Fibroblast of mammary gland (primary cell): ENCODE measurements around the gene LRIG3.

Experiments used
- DNase-seq: peaks from one replicate; pipeline ENCODE4 v3.0.0-alpha.2; 2010; ENCODE audit warnings: low read depth
- H3K4me3 ChIP-seq: 2 replicates; pipeline ENCODE4 v1.5.1; 2011; ENCODE audit warnings: low read depth, mild to moderate bottlenecking, low read length, moderate library complexity; ENCODE audit not compliant: control insufficient read depth
- TF ChIP-seq, protein P1 (sequence below): conservative IDR thresholded peaks from 2 replicates; pipeline ENCODE4 v1.5.1; 2011; ENCODE audit warnings: low read depth, low read length, inconsistent platforms; ENCODE audit not compliant: control insufficient read depth, insufficient read depth

LRIG3 gene

DNA sequence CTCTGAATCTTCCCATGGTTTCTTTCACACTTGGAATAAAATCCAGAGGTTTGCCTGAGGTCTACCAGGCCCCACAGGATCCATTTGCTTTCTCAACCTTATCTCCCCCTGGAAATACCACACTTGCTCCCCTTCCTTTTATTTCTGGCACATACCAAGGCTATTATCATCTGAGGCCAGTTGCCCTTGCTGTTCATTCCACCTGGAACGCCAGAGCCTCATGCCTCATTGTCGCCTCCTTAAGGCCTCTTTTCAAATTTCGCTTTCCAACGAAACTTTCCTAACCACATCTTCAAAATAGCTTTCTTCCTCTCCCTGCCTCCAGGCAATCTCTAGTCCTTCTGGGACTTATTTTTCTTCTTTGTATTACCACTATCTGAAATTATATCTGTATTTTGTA, 11.2 kb upstream of the LRIG3 start:
- TF ChIP-seq, protein P1, sequence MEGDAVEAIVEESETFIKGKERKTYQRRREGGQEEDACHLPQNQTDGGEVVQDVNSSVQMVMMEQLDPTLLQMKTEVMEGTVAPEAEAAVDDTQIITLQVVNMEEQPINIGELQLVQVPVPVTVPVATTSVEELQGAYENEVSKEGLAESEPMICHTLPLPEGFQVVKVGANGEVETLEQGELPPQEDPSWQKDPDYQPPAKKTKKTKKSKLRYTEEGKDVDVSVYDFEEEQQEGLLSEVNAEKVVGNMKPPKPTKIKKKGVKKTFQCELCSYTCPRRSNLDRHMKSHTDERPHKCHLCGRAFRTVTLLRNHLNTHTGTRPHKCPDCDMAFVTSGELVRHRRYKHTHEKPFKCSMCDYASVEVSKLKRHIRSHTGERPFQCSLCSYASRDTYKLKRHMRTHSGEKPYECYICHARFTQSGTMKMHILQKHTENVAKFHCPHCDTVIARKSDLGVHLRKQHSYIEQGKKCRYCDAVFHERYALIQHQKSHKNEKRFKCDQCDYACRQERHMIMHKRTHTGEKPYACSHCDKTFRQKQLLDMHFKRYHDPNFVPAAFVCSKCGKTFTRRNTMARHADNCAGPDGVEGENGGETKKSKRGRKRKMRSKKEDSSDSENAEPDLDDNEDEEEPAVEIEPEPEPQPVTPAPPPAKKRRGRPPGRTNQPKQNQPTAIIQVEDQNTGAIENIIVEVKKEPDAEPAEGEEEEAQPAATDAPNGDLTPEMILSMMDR, result peak; percentile 11
- DNase-seq, result no peak
- H3K4me3 ChIP-seq, result no peak overlapping the region

- no peak for DNase-seq
- TF ChIP-seq, protein P1, result no peak
- H3K4me3 ChIP-seq, result no peak overlapping the region
Observed at GRCh38 chr12:58930770-58931324, 10.5 kb upstream of the LRIG3 start.

GRCh38 chr12:58927120-58927519, 6.8 kb upstream of the LRIG3 start:
- no peak overlapping the region for H3K4me3 ChIP-seq
- DNase-seq, result no peak
- TF ChIP-seq, protein P1, result no peak

DNA sequence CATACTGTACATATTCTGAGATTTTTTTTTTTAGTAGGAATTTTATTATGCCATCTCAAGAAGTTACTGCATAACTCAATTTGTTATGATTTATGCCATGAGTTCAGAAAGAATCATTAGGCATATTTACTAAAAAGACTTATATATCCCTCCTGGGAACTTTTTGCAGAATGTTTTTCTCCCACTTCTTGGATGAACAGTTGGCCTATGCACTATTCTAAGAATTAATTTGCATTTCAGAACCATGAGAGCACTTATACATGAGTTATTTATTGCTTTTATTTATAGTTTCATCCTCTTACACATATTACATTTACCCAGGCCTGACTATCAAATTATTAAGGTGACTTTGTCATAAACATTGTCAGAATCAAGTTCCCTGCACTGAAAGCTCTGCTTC, 6.3 kb upstream of the LRIG3 start:
- no peak for DNase-seq
- TF ChIP-seq, protein P1, result no peak
- no peak overlapping the region for H3K4me3 ChIP-seq

GRCh38 chr12:58925751-58926150, 5.4 kb upstream of the LRIG3 start:
- H3K4me3 ChIP-seq, result no peak overlapping the region
- TF ChIP-seq, protein P1, result no peak
- DNase-seq, result no peak

DNA sequence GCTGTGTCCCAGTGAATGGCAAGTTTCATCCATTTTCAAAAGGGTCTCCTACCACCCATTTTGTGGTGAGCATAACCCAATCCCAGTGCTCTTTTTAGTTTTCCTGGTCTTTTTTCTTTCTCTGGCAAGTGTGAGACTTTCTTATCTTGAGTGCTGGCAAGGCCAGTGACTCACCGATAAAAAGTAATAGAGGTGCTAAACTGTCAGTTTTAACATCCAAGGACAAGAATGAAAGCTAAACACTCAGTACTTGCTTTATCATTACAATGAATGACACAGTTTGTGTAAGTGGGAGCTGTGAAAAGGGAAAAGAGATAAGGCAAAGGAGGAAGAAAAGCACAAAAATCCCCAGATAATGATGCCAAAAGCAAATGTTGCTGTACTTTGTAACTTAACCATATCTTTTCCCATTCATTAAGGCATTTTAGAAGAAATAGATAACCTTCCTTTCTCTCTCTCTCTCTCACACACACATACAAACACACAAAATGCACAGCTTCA, 4.9 kb upstream of the LRIG3 start:
- no peak overlapping the region for H3K4me3 ChIP-seq
- TF ChIP-seq, protein P1, result no peak
- no peak for DNase-seq

GRCh38 chr12:58924652-58925051, 4.3 kb upstream of the LRIG3 start:
- H3K4me3 ChIP-seq, result no peak overlapping the region
- DNase-seq, result no peak
- TF ChIP-seq, protein P1, result no peak
